Activated B cell treated with CpG ODN at 0.5 μM for 24 hours (primary cell): ENCODE results near the gene MAP3K10. TPM values are rescaled to one million over a fixed set of nuclear protein-coding genes. Genes with fewer than 3 reads are reported as not detected.

ENCODE experiments used
- ATAC-seq: fragments of 200-7000 bp; cut with Tn5 transposase; one replicate; pipeline ENCODE4 v1.10.0; 2021; ENCODE audit warnings: low read depth, mild to moderate bottlenecking, moderate library complexity
- CTCF ChIA-PET: fragments of 350-600 bp; sonication (Branson Sonifier 250); formaldehyde crosslinking; loops from one replicate; lab custom pipeline; 2021; ENCODE audit warnings: antibody characterized with exemption; lab: Charles Lee
- POLR2A ChIA-PET: fragments of 350-600 bp; sonication (Branson Sonifier 250); formaldehyde crosslinking; loops from one replicate; lab custom pipeline; 2021; ENCODE audit warnings: antibody characterized with exemption; lab: Charles Lee
- DNase-seq: peaks from one replicate; pipeline ENCODE4 v3.0.0; 2022
- H3K27ac Mint-ChIP-seq: one replicate; pipeline ENCODE4 v1.8.0; 2020; ENCODE audit warnings: mixed read lengths
- H3K27me3 Mint-ChIP-seq: one replicate; pipeline ENCODE4 v1.8.0; 2021; ENCODE audit warnings: mixed read lengths
- H3K36me3 Mint-ChIP-seq: one replicate; pipeline ENCODE4 v1.8.0; 2021; ENCODE audit warnings: low read depth, mixed read lengths
- H3K4me1 Mint-ChIP-seq: one replicate; pipeline ENCODE4 v1.8.0; 2021; ENCODE audit warnings: mixed read lengths
- H3K4me3 Mint-ChIP-seq: one replicate; pipeline ENCODE4 v1.8.0; 2020; ENCODE audit warnings: mild to moderate bottlenecking, mixed read lengths
- H3K9me3 Mint-ChIP-seq: one replicate; pipeline ENCODE4 v1.8.0; 2020; ENCODE audit warnings: mixed read lengths
- intact Hi-C: fragments of 100-400 bp; cut with micrococcal nuclease; formaldehyde crosslinking; loops from one replicate; pipeline ENCODE4 v1.15.1; 2024
- total RNA-seq: library from RNA; stranded (reverse); gene quantifications from 2 replicates; pipeline ENCODE4 v1.2.3, GENCODE V29; 2022
- TF ChIP-seq, protein P1 (sequence below): fragments of 200-600 bp; IDR thresholded peaks from one replicate; pipeline ENCODE4 v1.8.0; 2022; ENCODE audit warnings: antibody characterized with exemption, mild to moderate bottlenecking

MAP3K10 gene
- total RNA-seq, 1 donor from 2014 or later, result 20.5 TPM

DNA sequence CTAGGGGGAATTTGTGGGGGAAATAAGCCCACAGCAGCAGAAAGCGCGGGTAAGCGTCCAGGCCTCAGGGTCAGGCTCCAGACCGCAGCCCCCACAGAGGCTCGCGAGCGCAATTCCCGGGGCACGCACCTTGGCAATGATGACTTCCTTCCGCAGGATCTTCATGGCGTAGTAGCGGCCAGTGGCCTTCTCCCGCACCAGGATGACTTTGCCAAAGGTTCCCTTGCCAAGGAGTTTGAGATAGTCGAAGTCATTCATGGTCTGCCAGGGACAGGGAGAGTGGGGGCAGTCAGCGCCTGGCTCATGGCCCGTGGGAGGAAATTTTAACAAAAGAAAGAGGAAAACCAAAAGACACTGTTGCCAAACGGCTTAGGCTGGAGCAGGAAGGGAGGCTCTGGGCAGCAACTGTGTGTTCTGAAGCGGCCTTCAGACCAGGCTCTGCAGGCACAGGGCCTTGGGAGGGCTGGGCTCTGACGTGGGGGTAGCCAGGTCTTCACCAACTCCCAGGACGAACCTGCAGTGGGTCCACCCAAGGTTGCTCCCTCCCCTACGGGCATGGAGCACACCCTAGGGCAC, 50.7 kb downstream of the MAP3K10 start:
- no peaks in the 10 kb centered on the region for H3K9me3 Mint-ChIP-seq
- ChIA-PET POLR2A (no interaction called here), CTCF (no interaction called here)
- ATAC-seq, result no peak
- peaks cover 67% of the 10 kb centered on the region for H3K36me3 Mint-ChIP-seq
- no peak overlapping the region for H3K4me3 Mint-ChIP-seq
- no peaks in the 10 kb centered on the region for H3K4me1 Mint-ChIP-seq
- intact Hi-C loops, result no loop called here
- H3K27me3 Mint-ChIP-seq, result no peaks in the 10 kb centered on the region
- H3K27ac Mint-ChIP-seq, result no peak overlapping the region
- no peak for DNase-seq
- TF ChIP-seq, protein P1, sequence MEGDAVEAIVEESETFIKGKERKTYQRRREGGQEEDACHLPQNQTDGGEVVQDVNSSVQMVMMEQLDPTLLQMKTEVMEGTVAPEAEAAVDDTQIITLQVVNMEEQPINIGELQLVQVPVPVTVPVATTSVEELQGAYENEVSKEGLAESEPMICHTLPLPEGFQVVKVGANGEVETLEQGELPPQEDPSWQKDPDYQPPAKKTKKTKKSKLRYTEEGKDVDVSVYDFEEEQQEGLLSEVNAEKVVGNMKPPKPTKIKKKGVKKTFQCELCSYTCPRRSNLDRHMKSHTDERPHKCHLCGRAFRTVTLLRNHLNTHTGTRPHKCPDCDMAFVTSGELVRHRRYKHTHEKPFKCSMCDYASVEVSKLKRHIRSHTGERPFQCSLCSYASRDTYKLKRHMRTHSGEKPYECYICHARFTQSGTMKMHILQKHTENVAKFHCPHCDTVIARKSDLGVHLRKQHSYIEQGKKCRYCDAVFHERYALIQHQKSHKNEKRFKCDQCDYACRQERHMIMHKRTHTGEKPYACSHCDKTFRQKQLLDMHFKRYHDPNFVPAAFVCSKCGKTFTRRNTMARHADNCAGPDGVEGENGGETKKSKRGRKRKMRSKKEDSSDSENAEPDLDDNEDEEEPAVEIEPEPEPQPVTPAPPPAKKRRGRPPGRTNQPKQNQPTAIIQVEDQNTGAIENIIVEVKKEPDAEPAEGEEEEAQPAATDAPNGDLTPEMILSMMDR, result no peak

DNA sequence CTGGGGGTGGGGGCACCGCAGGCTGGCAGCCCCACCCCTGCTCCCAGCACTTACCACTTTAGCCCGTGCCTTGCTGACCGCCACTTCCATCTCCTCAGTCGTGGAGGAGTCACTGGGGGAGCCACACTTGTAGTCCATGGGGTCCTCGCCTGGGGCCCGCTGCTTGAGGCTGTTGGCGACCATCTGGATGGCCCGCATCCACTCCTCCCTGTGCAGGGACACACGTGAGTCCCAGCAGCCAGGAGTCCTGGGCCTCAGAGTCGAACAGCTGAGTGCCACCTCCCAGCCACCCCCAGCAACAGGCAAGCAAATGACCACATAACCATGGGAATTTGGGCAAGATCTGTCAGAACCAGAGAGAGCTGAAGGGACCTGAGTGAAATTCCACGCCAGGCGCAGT, 51.3 kb downstream of the MAP3K10 start:
- ChIA-PET CTCF (no interaction called here), POLR2A (no interaction called here)
- Mint-ChIP-seq H3K36me3 (peaks cover 64% of the 10 kb centered on the region), H3K27ac (no peak overlapping the region), H3K9me3 (no peaks in the 10 kb centered on the region), H3K4me3 (no peak overlapping the region), H3K27me3 (no peaks in the 10 kb centered on the region), H3K4me1 (no peaks in the 10 kb centered on the region)
- intact Hi-C loops, result no loop called here
- TF ChIP-seq, protein P1, result no peak
- ATAC-seq (no peak), DNase-seq (no peak)

DNA sequence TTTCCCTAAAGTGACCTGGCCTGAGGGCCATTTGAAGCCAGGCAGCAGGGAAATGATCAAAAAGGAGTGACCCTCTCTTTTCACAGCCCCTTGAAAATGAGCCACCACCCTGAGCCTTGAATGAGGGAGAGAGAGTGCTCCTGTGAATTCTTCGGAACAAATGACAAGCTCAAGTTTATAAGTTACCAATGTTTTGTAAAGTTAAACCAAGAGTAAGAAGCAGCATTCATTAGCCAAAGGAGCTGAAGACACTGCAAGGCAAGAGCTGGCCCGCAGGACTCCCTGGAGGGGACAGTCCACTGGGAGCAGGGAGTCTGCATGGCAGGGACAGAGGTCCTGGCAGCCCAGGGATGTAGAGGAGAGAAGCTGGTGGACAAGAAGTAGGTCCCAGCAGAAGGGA, 52.0 kb downstream of the MAP3K10 start:
- DNase-seq, result no peak
- no peaks in the 10 kb centered on the region for H3K27me3 Mint-ChIP-seq
- H3K27ac Mint-ChIP-seq, result no peak overlapping the region
- intact Hi-C loops, result no loop called here
- no peak overlapping the region for H3K4me3 Mint-ChIP-seq
- H3K4me1 Mint-ChIP-seq, result no peaks in the 10 kb centered on the region
- H3K9me3 Mint-ChIP-seq, result no peaks in the 10 kb centered on the region
- CTCF ChIA-PET, result no interaction called here
- TF ChIP-seq, protein P1, result no peak
- no peak for ATAC-seq
- peaks cover 64% of the 10 kb centered on the region for H3K36me3 Mint-ChIP-seq
- POLR2A ChIA-PET, result no interaction called here

DNA sequence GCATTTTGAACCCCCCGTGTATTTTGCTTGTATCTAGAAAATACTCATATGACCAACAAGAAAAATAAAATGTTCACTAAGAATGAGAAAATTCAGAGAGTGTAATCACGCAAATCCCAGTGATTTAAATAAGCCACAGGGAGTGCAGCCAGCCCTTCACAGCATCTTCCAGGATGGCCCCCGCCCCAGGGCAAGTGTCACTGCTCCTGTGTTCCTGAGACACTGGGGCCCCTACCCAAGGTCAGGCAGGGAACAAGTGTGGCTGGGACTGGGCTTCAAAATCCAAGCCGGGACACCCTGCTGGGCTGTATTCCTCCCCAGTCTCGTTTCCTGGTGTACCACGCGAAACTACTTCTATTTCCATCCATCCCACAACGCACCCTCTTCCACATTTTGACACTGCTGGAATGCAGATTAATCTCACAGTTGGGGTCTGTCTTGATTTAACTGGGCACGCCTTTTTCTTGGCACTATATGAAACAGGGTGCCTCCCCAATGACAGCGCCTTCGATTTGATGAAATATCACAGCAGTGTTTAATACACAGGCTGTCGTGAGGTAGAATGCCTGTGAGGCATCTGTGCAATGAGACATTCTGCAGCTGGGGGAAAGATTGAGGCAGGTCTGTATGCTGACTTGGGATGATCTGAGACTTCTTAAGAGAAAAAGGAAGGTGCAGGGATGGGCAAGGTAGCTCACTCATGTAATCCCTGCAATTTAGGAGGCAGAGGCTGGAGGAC, 53.5 kb downstream of the MAP3K10 start:
- TF ChIP-seq, protein P1, result no peak
- ChIA-PET CTCF (no interaction called here), POLR2A (no interaction called here)
- no peak for ATAC-seq
- intact Hi-C loops, result no loop called here
- Mint-ChIP-seq H3K27me3 (no peaks in the 10 kb centered on the region), H3K36me3 (peaks cover 57% of the 10 kb centered on the region), H3K4me1 (no peaks in the 10 kb centered on the region), H3K4me3 (no peak overlapping the region), H3K9me3 (no peaks in the 10 kb centered on the region), H3K27ac (no peak overlapping the region)
- no peak for DNase-seq

DNA sequence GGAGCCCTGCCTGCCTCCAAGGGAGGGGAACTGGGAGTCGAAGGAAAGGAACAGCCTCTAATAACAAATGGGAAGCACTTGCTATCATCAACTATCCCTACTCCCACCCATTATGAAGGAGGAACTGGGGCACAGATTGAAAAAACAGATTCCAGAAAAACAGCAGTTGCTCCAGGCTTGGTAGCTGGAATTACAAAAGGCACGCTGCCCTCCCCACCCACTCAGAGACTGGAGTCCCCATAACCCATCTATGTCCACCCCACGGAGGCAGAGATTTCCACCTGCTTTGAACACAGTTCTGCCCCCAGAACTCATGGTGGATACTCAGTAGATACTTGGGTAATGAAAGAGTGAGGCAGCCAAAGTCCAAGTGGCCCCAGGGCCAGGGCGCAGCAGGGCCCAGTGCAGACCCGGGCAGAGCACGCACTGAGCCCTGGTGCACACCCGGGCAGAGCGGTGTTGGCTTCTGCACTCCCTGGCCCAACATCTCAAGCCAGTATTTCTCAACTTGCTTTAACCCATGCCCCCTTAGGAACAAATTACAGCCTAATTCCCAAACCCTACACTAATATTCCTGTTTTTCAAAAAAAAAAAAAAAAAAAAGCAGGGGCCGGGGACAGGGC, 54.4 kb downstream of the MAP3K10 start:
- ATAC-seq (no peak), DNase-seq (no peak)
- Mint-ChIP-seq H3K27me3 (no peaks in the 10 kb centered on the region), H3K4me3 (no peak overlapping the region), H3K4me1 (no peaks in the 10 kb centered on the region), H3K36me3 (peaks cover 61% of the 10 kb centered on the region), H3K27ac (no peak overlapping the region), H3K9me3 (no peaks in the 10 kb centered on the region)
- CTCF ChIA-PET, result no interaction called here
- POLR2A ChIA-PET, result no interaction called here
- intact Hi-C loops, result no loop called here
- TF ChIP-seq, protein P1, result no peak
